HL-60/S4 treated with phorbol 12-myristate 13-acetate at 8.2 ng/mL for 4 days and 3 days (cell line): ENCODE measurements around the gene KRTAP10-10.
"Not testable (repeated sequence)": the region's sequence is repeated elsewhere in the genome, so short reads cannot be mapped to it uniquely, and the experiment has no call there.

Experiments used
- in situ Hi-C: fragments of 300-500 bp; cut with MboI; formaldehyde crosslinking; loops from 2 replicates; pipeline ENCODE4 v1.15.0; 2022; ENCODE audit warnings: low sequenced_read_pairs

KRTAP10-10 gene

GRCh38 chr21:44601596-44602462, 35.3 kb upstream of the KRTAP10-10 start:
- in situ Hi-C loops: no loop called here

- in situ Hi-C loops: no loop called here
These were observed 34.7 kb upstream of the KRTAP10-10 start for GRCh38 chr21:44602463-44602850.

- in situ Hi-C loops: no loop called here
These were observed 33.9 kb upstream of the KRTAP10-10 start for GRCh38 chr21:44603109-44603875.

GRCh38 chr21:44603911-44604310, 33.2 kb upstream of the KRTAP10-10 start:
- in situ Hi-C loops: no loop called here

GRCh38 chr21:44606495-44606894, 30.7 kb upstream of the KRTAP10-10 start:
- in situ Hi-C loops: no loop called here

- in situ Hi-C loops: no loop called here
These were observed 28.0 kb upstream of the KRTAP10-10 start for GRCh38 chr21:44609193-44609592.

- in situ Hi-C loops: not testable (repeated sequence)
These were observed 26.9 kb upstream of the KRTAP10-10 start for GRCh38 chr21:44610157-44610843.

- in situ Hi-C loops: no loop called here
These were observed 25.6 kb upstream of the KRTAP10-10 start for GRCh38 chr21:44611551-44611950.

- in situ Hi-C loops: no loop called here
These were observed 25.1 kb upstream of the KRTAP10-10 start, which contains the start of gene KRTAP10-8 for GRCh38 chr21:44612029-44612486. TSS of gene KRTAP10-8 (plus strand) at chr21:44612079. CDS start at chr21:44612101, 22 bp downstream.

- in situ Hi-C loops: no loop called here
These were observed 24.4 kb upstream of the KRTAP10-10 start for GRCh38 chr21:44612669-44613229.

GRCh38 chr21:44613386-44614155, 23.6 kb upstream of the KRTAP10-10 start:
- in situ Hi-C loops: no loop called here

- in situ Hi-C loops: no loop called here
These were observed 23.0 kb upstream of the KRTAP10-10 start for GRCh38 chr21:44614161-44614631.

- in situ Hi-C loops: no loop called here
These were observed 22.2 kb upstream of the KRTAP10-10 start for GRCh38 chr21:44614961-44615391.

- in situ Hi-C loops: no loop called here
These were observed 21.7 kb upstream of the KRTAP10-10 start for GRCh38 chr21:44615466-44615865.

- in situ Hi-C loops: no loop called here
These were observed 21.1 kb upstream of the KRTAP10-10 start for GRCh38 chr21:44615911-44616590.

- in situ Hi-C loops: no loop called here
These were observed 20.6 kb upstream of the KRTAP10-10 start for GRCh38 chr21:44616591-44616926.

GRCh38 chr21:44617071-44617501, 20.1 kb upstream of the KRTAP10-10 start:
- in situ Hi-C loops: no loop called here

GRCh38 chr21:44618504-44618903, 18.7 kb upstream of the KRTAP10-10 start:
- in situ Hi-C loops: no loop called here

GRCh38 chr21:44618909-44619308, 18.2 kb upstream of the KRTAP10-10 start:
- in situ Hi-C loops: no loop called here
